ENCODE data around the gene SEZ6. TPM values are rescaled to one million over a fixed set of nuclear protein-coding genes. Genes with fewer than 3 reads are reported as not detected.

Gene SEZ6
- polyA plus RNA-seq, 2 of the 4 experiments (the other 2 are of a cell fraction) = not detected

DNA sequence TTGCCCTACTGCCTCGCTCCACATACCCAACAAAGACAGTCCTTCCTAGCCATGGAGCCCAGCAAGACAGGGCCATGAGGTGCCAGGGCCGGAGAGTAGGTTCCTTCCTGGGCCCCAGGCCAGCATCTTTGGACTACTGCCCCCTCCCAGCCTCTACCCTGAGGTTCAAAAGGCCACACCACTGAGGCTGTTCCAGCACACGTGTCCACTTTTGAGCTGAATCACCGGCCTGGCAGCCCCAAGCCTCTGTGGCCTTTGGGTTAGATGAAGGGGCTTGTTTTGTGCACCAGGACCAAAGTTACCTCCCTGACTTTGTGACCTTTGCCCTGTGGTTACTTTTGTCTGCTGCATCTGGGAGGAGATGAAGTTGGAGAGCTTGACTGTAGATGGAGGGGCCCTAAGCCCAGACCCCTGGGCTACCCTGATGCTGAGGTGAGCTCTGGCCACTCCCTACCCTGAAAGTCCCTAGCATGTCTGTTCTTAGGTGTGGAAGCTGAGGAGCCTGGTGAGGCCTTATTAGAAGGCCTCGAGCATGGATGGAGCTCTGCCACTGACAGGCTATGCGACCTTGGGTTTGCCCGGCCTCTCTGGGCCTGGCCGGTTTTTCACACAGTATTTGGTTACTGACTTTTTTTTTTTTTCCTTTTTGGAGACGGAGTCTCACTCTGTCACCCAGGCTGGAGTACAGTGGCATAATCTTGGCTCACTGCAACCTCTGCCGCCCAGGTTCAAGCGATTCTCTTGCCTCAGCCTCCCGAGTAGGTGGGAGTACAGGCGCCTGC lies 12.0 kb downstream of the SEZ6 start:
- ChIA-PET CTCF (interaction anchor here (0.6 to 4.6 kb wide), 12 partner anchors 10 to 267 kb away, joined by 3 to 33 read pairs (median 6); no protein-coding TSS in a partner anchor), POLR2A (interaction anchor here (0.5 kb wide), 1 partner anchor 31 kb away, joined by 4 read pairs; no protein-coding TSS in a partner anchor)

DNA sequence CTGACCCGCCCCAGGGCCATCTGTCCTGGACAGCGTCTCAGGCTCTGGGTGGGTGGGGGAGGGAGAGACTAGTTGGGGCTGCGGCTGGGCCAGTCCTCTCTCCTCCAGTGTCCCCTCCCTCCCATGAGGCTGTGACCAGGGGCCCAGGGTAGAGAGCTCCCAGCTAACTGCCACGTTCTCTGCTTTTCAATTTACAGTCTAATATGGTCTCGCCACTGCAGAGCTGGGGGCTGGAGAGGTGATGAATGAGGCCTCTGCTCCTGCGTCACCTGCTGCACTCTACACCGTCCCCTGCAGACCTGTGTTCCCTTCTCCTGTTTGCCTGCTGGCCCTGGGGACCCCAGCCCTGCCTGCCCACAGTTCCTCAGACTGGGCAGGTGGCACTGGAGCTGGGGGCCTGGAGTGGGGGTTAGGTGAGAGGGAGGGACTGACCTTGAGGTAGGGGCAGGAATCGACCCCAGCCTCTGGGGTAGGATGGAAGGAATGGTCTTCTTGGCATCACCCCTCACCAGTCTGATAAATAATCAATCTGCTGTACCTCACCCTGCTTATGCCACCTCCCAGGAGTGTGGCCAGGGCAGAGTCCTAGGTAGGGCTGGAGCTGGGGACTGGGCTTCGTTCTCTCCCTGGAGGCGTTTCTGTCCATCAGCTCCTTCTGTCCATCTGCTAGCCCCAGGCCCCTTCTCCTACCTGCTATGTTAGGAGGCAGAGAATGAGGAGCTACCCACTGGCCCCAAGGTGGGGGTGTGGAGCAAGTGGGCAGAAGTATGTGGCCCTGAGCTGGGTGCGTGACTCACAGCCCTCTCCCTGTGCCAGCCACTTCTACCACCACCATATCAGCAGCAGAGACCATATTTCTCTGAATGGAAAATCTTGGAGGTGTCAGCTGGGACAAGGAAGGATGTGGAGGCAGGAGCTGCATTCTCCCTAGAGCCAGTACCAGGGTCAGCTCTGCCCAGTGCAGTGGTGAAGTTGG lies 12.9 kb downstream of the SEZ6 start:
- CTCF ChIA-PET = interaction anchor here (0.7 to 4.6 kb wide), 11 partner anchors 10 to 266 kb away, joined by 3 to 33 read pairs (median 7); no protein-coding TSS in a partner anchor
- no peak overlapping the region for H3K4me3 ChIP-seq
- no peaks in the 10 kb centered on the region for H3K4me1 ChIP-seq
- DNase-seq (ENCODE audit: low read depth in 1 of 2, low spot score in 1 of 2) (peak in 1 of 2 experiments; percentile 32), FAIRE-seq (no peak), ATAC-seq (peak; percentile 53 to 68; a peak in 5 of 6 replicates)
- WGBS (ENCODE audit: missing lambda C conversion rate) = 62% methylated on average over 11 of the region's 11 CpGs
- TF ChIP-seq POLR2A (IDR thresholded peaks at IDR 0.05; ENCODE audit: low read length) (no peak), FOSB (CRISPR knock-in tag; IDR thresholded peaks at IDR 0.05) (no peak), KDM1A (IDR thresholded peaks at IDR 0.05; ENCODE audit: low read depth) (no peak), RFX5 (IDR thresholded peaks at IDR 0.05) (no peak), PHF8 (IDR thresholded peaks at IDR 0.05; ENCODE audit: borderline replicate concordance, low read depth) (no peak), RAD21 (conservative IDR thresholded peaks at IDR 0.05 in 1 of 2, IDR thresholded peaks at IDR 0.05 in 1 of 2) (no peak), HEYL (CRISPR knock-in tag; IDR thresholded peaks at IDR 0.05) (no peak), ZSCAN20 (CRISPR knock-in tag; IDR thresholded peaks at IDR 0.05) (no peak), JUN (IDR thresholded peaks at IDR 0.05) (no peak), HOXB5 (CRISPR knock-in tag; IDR thresholded peaks at IDR 0.05) (no peak), JUNB (IDR thresholded peaks at IDR 0.05) (no peak), MAFK (IDR thresholded peaks at IDR 0.05; ENCODE audit: partially characterized antibody) (no peak)
- TF ChIP-seq, protein P1, sequence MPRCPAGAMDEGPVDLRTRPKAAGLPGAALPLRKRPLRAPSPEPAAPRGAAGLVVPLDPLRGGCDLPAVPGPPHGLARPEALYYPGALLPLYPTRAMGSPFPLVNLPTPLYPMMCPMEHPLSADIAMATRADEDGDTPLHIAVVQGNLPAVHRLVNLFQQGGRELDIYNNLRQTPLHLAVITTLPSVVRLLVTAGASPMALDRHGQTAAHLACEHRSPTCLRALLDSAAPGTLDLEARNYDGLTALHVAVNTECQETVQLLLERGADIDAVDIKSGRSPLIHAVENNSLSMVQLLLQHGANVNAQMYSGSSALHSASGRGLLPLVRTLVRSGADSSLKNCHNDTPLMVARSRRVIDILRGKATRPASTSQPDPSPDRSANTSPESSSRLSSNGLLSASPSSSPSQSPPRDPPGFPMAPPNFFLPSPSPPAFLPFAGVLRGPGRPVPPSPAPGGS (IDR thresholded peaks at IDR 0.05) = no peak
- TF ChIP-seq, protein P2, sequence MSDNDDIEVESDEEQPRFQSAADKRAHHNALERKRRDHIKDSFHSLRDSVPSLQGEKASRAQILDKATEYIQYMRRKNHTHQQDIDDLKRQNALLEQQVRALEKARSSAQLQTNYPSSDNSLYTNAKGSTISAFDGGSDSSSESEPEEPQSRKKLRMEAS (IDR thresholded peaks at IDR 0.05) = no peak
- TF ChIP-seq, protein P3, sequence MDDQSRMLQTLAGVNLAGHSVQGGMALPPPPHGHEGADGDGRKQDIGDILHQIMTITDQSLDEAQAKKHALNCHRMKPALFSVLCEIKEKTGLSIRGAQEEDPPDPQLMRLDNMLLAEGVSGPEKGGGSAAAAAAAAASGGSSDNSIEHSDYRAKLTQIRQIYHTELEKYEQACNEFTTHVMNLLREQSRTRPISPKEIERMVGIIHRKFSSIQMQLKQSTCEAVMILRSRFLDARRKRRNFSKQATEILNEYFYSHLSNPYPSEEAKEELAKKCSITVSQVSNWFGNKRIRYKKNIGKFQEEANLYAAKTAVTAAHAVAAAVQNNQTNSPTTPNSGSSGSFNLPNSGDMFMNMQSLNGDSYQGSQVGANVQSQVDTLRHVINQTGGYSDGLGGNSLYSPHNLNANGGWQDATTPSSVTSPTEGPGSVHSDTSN (IDR thresholded peaks at IDR 0.05) = no peak
- TF ChIP-seq, protein P4, sequence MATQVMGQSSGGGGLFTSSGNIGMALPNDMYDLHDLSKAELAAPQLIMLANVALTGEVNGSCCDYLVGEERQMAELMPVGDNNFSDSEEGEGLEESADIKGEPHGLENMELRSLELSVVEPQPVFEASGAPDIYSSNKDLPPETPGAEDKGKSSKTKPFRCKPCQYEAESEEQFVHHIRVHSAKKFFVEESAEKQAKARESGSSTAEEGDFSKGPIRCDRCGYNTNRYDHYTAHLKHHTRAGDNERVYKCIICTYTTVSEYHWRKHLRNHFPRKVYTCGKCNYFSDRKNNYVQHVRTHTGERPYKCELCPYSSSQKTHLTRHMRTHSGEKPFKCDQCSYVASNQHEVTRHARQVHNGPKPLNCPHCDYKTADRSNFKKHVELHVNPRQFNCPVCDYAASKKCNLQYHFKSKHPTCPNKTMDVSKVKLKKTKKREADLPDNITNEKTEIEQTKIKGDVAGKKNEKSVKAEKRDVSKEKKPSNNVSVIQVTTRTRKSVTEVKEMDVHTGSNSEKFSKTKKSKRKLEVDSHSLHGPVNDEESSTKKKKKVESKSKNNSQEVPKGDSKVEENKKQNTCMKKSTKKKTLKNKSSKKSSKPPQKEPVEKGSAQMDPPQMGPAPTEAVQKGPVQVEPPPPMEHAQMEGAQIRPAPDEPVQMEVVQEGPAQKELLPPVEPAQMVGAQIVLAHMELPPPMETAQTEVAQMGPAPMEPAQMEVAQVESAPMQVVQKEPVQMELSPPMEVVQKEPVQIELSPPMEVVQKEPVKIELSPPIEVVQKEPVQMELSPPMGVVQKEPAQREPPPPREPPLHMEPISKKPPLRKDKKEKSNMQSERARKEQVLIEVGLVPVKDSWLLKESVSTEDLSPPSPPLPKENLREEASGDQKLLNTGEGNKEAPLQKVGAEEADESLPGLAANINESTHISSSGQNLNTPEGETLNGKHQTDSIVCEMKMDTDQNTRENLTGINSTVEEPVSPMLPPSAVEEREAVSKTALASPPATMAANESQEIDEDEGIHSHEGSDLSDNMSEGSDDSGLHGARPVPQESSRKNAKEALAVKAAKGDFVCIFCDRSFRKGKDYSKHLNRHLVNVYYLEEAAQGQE (IDR thresholded peaks at IDR 0.05) = no peak
- TF ChIP-seq, protein P5, sequence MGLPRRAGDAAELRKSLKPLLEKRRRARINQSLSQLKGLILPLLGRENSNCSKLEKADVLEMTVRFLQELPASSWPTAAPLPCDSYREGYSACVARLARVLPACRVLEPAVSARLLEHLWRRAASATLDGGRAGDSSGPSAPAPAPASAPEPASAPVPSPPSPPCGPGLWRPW (IDR thresholded peaks at IDR 0.05) = no peak
- TF ChIP-seq, protein P6, sequence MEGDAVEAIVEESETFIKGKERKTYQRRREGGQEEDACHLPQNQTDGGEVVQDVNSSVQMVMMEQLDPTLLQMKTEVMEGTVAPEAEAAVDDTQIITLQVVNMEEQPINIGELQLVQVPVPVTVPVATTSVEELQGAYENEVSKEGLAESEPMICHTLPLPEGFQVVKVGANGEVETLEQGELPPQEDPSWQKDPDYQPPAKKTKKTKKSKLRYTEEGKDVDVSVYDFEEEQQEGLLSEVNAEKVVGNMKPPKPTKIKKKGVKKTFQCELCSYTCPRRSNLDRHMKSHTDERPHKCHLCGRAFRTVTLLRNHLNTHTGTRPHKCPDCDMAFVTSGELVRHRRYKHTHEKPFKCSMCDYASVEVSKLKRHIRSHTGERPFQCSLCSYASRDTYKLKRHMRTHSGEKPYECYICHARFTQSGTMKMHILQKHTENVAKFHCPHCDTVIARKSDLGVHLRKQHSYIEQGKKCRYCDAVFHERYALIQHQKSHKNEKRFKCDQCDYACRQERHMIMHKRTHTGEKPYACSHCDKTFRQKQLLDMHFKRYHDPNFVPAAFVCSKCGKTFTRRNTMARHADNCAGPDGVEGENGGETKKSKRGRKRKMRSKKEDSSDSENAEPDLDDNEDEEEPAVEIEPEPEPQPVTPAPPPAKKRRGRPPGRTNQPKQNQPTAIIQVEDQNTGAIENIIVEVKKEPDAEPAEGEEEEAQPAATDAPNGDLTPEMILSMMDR (IDR thresholded peaks at IDR 0.05) = no peak
- POLR2A ChIA-PET = interaction anchor here (0.5 kb wide), 1 partner anchor 30 kb away, joined by 4 read pairs; no protein-coding TSS in a partner anchor
- H3K4me2 ChIP-seq = no peak overlapping the region
- H3K27ac ChIP-seq = no peak overlapping the region
- no peaks in the 10 kb centered on the region for H3K9me3 ChIP-seq

More for the DNA sequence above, 12.0 kb downstream of the SEZ6 start:
- Histone ChIP-seq H3K4me3 (no peak overlapping the region), H3K4me2 (no peak overlapping the region), H3K9me3 (no peaks in the 10 kb centered on the region), H3K27ac (no peak overlapping the region), H3K4me1 (no peaks in the 10 kb centered on the region)
- DNase-seq (ENCODE audit: low read depth in 1 of 2, low spot score in 1 of 2) (no peak), ATAC-seq (peak in 1 of 2 experiments; percentile 8; a peak in 1 of 6 replicates), FAIRE-seq (no peak)
- TF ChIP-seq RNF2 (IDR thresholded peaks at IDR 0.05; ENCODE audit: borderline replicate concordance, low read depth) (no peak), TP53 (CRISPR knock-in tag; IDR thresholded peaks at IDR 0.05) (no peak), EP300 (IDR thresholded peaks at IDR 0.05) (no peak), HOXA7 (CRISPR knock-in tag; IDR thresholded peaks at IDR 0.05) (no peak), RARB (CRISPR knock-in tag; IDR thresholded peaks at IDR 0.05) (no peak), KDM5A (IDR thresholded peaks at IDR 0.05) (no peak), FOSB (CRISPR knock-in tag; IDR thresholded peaks at IDR 0.05) (no peak), HEYL (CRISPR knock-in tag; IDR thresholded peaks at IDR 0.05) (no peak)
- TF ChIP-seq, protein P7, sequence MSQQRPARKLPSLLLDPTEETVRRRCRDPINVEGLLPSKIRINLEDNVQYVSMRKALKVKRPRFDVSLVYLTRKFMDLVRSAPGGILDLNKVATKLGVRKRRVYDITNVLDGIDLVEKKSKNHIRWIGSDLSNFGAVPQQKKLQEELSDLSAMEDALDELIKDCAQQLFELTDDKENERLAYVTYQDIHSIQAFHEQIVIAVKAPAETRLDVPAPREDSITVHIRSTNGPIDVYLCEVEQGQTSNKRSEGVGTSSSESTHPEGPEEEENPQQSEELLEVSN (IDR thresholded peaks at IDR 0.05; ENCODE audit: borderline replicate concordance, low read depth) = no peak
- TF ChIP-seq, protein P2 (IDR thresholded peaks at IDR 0.05) = no peak
- WGBS (ENCODE audit: missing lambda C conversion rate) = 67% methylated on average over 13 of the region's 13 CpGs
